Fibroblast of villous mesenchyme (primary cell): ENCODE results near the gene RASA3. TPM values are rescaled to one million over a fixed set of nuclear protein-coding genes. Genes with fewer than 3 reads are reported as not detected.
A peak's percentile ranks its signal among the peaks of the same experiment; 100 is the strongest.

Experiments used
- DNase-seq: peaks from one replicate; pipeline ENCODE4 v3.0.0-alpha.2; 2010; ENCODE audit warnings: low read depth
- H3K4me3 ChIP-seq: 2 replicates; pipeline ENCODE4 v1.5.1; 2011; ENCODE audit warnings: low read depth, mild to moderate bottlenecking, low read length
- CTCF ChIP-seq: IDR thresholded peaks from 2 replicates; pipeline ENCODE4 v1.5.1; 2012; ENCODE audit warnings: low read depth, mild to moderate bottlenecking, low read length; ENCODE audit not compliant: insufficient read depth
- total RNA-seq: library from RNA; depleted of rRNA; stranded (reverse); fragments of >200 nt; gene quantifications from 2 replicates; pipeline ENCODE4 v1.2.3, GENCODE V29; 2012

RASA3 gene
- total RNA-seq, 1 donor = 34.1 TPM

GRCh38 chr13:114029866-114030625 is 102.4 kb downstream of the RASA3 start:
- no peak overlapping the region for H3K4me3 ChIP-seq
- TF ChIP-seq CTCF = no peak
- no peak for DNase-seq

- DNase-seq = no peak
- TF ChIP-seq CTCF = no peak
Measured at GRCh38 chr13:114027826-114028225, 104.6 kb downstream of the RASA3 start.

GRCh38 chr13:114027046-114027715 is 105.2 kb downstream of the RASA3 start:
- DNase-seq = no peak
- no peak overlapping the region for H3K4me3 ChIP-seq
- TF ChIP-seq CTCF = no peak

More at GRCh38 chr13:114027826-114028225, 104.6 kb downstream of the RASA3 start:
- no peak overlapping the region for H3K4me3 ChIP-seq

GRCh38 chr13:114026481-114026880 is 105.9 kb downstream of the RASA3 start:
- TF ChIP-seq CTCF = no peak
- DNase-seq = no peak

GRCh38 chr13:114025714-114026431 is 106.5 kb downstream of the RASA3 start:
- H3K4me3 ChIP-seq = no peak overlapping the region
- TF ChIP-seq CTCF = peak; percentile 18
- peak; percentile 94 for DNase-seq

More at GRCh38 chr13:114026481-114026880, 105.9 kb downstream of the RASA3 start:
- no peak overlapping the region for H3K4me3 ChIP-seq

GRCh38 chr13:114025405-114025713 is 107.1 kb downstream of the RASA3 start:
- TF ChIP-seq CTCF = no peak
- no peak for DNase-seq
- H3K4me3 ChIP-seq = no peak overlapping the region
